ENCODE results near the gene ELOVL2.
"Not testable (repeated sequence)": the region's sequence is repeated elsewhere in the genome, so short reads cannot be mapped to it uniquely, and the experiment has no call there.

DNA sequence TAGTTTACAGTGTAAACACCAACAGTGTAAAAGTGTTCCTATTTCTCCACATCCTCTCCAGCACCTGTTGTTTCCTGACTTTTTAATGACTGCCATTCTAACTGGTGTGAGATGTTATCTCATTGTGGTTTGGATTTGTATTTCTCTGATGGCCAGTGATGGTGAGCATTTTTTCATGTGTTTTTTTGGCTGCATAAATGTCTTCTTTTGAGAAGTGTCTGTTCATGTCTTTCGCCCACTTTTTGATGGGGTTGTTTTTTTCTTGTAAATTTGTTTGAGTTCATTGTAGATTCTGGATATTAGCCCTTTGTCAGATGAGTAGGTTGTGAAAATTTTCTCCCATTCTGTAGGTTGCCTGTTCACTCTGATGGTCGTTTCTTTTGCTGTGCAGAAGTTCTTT lies 59.1 kb downstream of the ELOVL2 start:
- not testable (repeated sequence) for TF ChIP-seq POLR2AphosphoS5 (IDR thresholded peaks at IDR 0.05; ENCODE audit: borderline replicate concordance, low read depth, low read length); EZH2 (IDR thresholded peaks at IDR 0.05); FOXP2 (optimal IDR thresholded peaks at IDR 0.05; ENCODE audit: control extremely low read depth, extremely low read length, insufficient read depth)

Data from SK-N-MC (cell line).